Adrenal gland (tissue), 12 donors: ENCODE results near the gene CLSTN3. TPM values are rescaled to one million over a fixed set of nuclear protein-coding genes. Genes with fewer than 3 reads are reported as not detected.

Experiments
- DNase-seq, 7 donors: peaks; one replicate each; pipeline ENCODE4 v3.0.0-alpha.2; 2019 to 2020
- H3K27ac ChIP-seq, 5 donors: fragments of 200-600 bp; sonication (generic) in 4 of 5; 1 replicate in 3 of 5; 2 replicates in 2 of 5; pipeline versions ENCODE4 v1.5.1 to v1.8.0; 2016 to 2020; ENCODE audit warnings: mild to moderate bottlenecking in 1 of 5
- H3K27me3 ChIP-seq: fragments of 200-600 bp; 2 replicates; pipeline ENCODE4 v1.8.0; 2021
- H3K36me3 ChIP-seq, 2 donors: fragments of 200-600 bp; replicated peaks in 1 of 2; 1 replicate in 1 of 2; 2 replicates in 1 of 2; pipeline versions ENCODE4 v1.5.1 to v1.8.0; 2018 to 2022
- H3K4me1 ChIP-seq, 2 donors: fragments of 200-600 bp; replicated peaks in 1 of 2; 1 replicate in 1 of 2; 2 replicates in 1 of 2; pipeline versions ENCODE4 v1.5.1 to v1.8.0; 2018 to 2021
- H3K4me3 ChIP-seq, 4 donors: fragments of 200-600 bp; sonication (generic) in 3 of 4; one replicate each; pipeline ENCODE4 v1.5.1; 2016 to 2018
- H3K9me3 ChIP-seq, 3 donors: fragments of 200-600 bp; sonication (generic) in 1 of 3; replicated peaks in 1 of 3; 1 replicate in 2 of 3; 2 replicates in 1 of 3; pipeline versions ENCODE4 v1.5.1 to v1.8.0; 2016 to 2021
- POLR2A ChIP-seq, 2 donors: fragments of 450-650 bp; IDR thresholded peaks; one replicate each; pipeline ENCODE4 v1.6.1; 2017; ENCODE audit warnings: antibody characterized with exemption in 2 of 2, mild to moderate bottlenecking in 2 of 2, moderate library complexity in 1 of 2
- WGBS, 4 donors: extraction: QIAGEN DNeasy Blood & Tissue Kit in 2 of 4; methylation state at CpG; one replicate each; pipeline versions ENCODE4 v1.1.5 to v1.1.7; 2013 to 2017; 5-methylcytosine and 5-hydroxymethylcytosine counted together
- intact Hi-C, 2 donors: fragments of 100-400 bp; cut with DNase I; formaldehyde crosslinking; loops; one replicate each; pipeline versions ENCODE4 v1.14.1 to v1.15.0; 2022 to 2023
- polyA plus RNA-seq, 3 donors: library from polyadenylated mRNA; stranded (reverse); fragments of 200-250 nt in 2 of 3; fragments of 350-450 nt in 1 of 3; fragmentation: Illumina TruSeq in 1 of 3; extraction: RNeasy Lipid Tissue Mini Kit (QIAGEN cat#74804) in 1 of 3; gene quantifications; one replicate each; pipeline ENCODE4 v1.2.3, GENCODE V29; 2013 to 2014
- total RNA-seq, 9 donors: library from RNA; depleted of rRNA in 4 of 9; stranded (reverse); fragments of >200 nt in 4 of 9; fragments of 120-200 nt in 1 of 9; fragmentation: NEBNext Ultra II Directional in 1 of 9; extraction: Animal tissue kit (Norgen Biotek cat#: 25700) in 1 of 9; gene quantifications; one replicate each; pipeline versions ENCODE4 v1.1.0 to v1.2.4, GENCODE V29; 2013 to 2023
- TF ChIP-seq, protein P1 (sequence below), 6 experiments: fragments of 450-650 bp in 4 of 6; fragments of 200-600 bp in 2 of 6; sonication (generic) in 1 of 6; IDR thresholded peaks; 1 replicate in 5 of 6; 2 replicates in 1 of 6; pipeline versions ENCODE4 v1.5.1 to v1.8.0; 2016 to 2021; ENCODE audit warnings: antibody characterized with exemption in 6 of 6, mild to moderate bottlenecking in 2 of 6, moderate library complexity in 1 of 6
- donor health status: healthy with polysubstance abuse.
- donor health status: Bipolar disorder and iron deficiency.
- donor health status: DM: yes; HTN: yes; CAD: no.
- donor health status: DM: no; HTN: no; CAD: no.
- donor health status: DM: no; HTN: no; CAD: no.
- donor health status: DM: yes; HTN: yes; CAD: no.

CLSTN3 gene
- total and polyA plus RNA-seq, 12 donors = 9.3 to 175 (median 42.8) TPM

DNA sequence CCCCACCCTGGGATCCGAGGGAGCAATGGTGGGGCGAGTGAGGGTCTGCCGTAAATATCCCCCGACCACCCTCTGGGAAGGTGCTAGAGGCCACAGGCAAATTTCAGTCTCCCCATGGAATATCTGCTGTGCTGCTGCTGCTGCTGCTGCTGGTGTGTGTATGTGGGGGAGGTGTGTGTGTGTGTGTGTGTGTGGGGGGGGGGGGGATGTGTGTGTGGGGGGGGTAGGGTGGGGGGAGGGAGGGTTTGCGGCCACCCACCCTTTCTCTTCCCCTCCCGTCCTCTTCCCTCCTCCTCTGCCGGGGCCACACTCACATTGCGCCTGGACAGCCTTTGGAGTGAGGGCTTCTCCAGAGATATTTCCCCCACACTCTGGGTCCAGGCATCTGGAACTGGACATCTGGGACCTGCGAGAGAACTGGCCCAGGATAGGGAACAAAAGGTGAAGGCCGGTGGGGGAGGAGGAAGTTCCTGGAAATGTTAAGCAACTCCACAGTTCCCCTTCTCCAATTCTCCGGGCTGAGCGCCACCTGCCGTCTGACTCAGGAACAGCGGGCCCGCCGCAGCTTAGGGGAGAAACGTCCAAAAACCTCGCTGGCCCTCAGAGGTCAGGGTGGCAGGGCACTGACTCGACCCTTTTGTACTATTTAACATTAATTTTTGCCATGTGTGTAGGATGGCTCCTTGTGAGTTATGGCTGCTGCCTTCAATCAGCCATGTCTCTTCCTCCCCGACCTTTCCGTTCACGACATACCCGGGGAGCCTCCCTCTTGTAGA, 21.2 kb upstream of the CLSTN3 start, which contains the start of gene C1RL:
Gene C1RL, minus strand, starts transcription at position 419 of the 776 bp plus-strand sequence. Its CDS starts 34 bp downstream, at position 385.
- no peaks in the 10 kb centered on the region for H3K9me3 ChIP-seq
- H3K27ac ChIP-seq = peak within 1 kb of the TSS; percentile 84 to 98 (median 98)
- peak within 1 kb of the TSS in 3 of 4 donors; percentile 35 to 92 (median 74) for H3K4me3 ChIP-seq
- intact Hi-C loops = no loop called here
- H3K27me3 ChIP-seq = no peaks in the 10 kb centered on the region
- peak in 1 of 2 donors; percentile 62 for TF ChIP-seq POLR2A (IDR thresholded peaks at IDR 0.05)
- TF ChIP-seq, protein P1, sequence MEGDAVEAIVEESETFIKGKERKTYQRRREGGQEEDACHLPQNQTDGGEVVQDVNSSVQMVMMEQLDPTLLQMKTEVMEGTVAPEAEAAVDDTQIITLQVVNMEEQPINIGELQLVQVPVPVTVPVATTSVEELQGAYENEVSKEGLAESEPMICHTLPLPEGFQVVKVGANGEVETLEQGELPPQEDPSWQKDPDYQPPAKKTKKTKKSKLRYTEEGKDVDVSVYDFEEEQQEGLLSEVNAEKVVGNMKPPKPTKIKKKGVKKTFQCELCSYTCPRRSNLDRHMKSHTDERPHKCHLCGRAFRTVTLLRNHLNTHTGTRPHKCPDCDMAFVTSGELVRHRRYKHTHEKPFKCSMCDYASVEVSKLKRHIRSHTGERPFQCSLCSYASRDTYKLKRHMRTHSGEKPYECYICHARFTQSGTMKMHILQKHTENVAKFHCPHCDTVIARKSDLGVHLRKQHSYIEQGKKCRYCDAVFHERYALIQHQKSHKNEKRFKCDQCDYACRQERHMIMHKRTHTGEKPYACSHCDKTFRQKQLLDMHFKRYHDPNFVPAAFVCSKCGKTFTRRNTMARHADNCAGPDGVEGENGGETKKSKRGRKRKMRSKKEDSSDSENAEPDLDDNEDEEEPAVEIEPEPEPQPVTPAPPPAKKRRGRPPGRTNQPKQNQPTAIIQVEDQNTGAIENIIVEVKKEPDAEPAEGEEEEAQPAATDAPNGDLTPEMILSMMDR (IDR thresholded peaks at IDR 0.05) = peak; percentile 96 to 98 (median 98)
- 12 to 16% (median 14%) methylated on average over 16 to 23 of the region's 23 CpGs for WGBS, 4 donors
- peak; percentile 93 to 97 (median 96) for DNase-seq
- H3K36me3 ChIP-seq = peaks cover 0 to 8% of the 10 kb centered on the region in 2 donors
- H3K4me1 ChIP-seq = peaks cover 0 to 42% of the 10 kb centered on the region in 2 donors

- TF ChIP-seq POLR2A (IDR thresholded peaks at IDR 0.05) = no peak
- TF ChIP-seq, protein P1 (IDR thresholded peaks at IDR 0.05) = no peak
- H3K27me3 ChIP-seq = no peaks in the 10 kb centered on the region
- intact Hi-C loops = no loop called here
- H3K4me3 ChIP-seq = peak overlapping the region in 1 of 4 donors; percentile 74
- H3K4me1 ChIP-seq = peaks cover 0 to 42% of the 10 kb centered on the region in 2 donors
- peaks cover 0 to 3% of the 10 kb centered on the region in 2 donors for H3K36me3 ChIP-seq
- H3K9me3 ChIP-seq = no peaks in the 10 kb centered on the region
- WGBS, 4 donors = 59 to 61% (median 60%) methylated on average over 5 of the region's 5 CpGs
- no peak for DNase-seq
- peak overlapping the region in 4 of 5 donors; percentile 1 to 98 (median 92) for H3K27ac ChIP-seq
Measured at GRCh38 chr12:7109572-7109920, 20.6 kb upstream of the CLSTN3 start.

DNA sequence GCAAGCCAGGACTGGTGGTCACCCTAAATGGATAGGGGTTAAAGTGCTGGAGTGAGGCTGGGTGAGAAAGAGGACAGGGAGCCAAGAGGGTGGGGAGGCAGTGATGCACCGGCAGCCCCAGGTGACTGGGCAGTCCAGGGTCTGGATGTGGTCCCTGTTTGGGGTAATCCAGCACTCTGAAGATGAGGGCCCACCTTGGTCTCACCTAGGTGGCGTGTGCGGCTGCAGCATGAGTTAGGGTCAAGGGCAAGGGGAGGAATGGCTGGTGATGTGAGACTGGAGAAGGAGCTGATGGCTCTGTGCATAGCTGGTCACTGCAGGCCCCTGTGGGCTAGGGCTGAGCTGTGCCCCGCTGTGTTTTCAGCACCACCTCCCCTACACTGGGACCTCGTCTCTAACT, 19.5 kb upstream of the CLSTN3 start:
- no peak for TF ChIP-seq POLR2A (IDR thresholded peaks at IDR 0.05)
- TF ChIP-seq, protein P1 (IDR thresholded peaks at IDR 0.05) = no peak
- no peaks in the 10 kb centered on the region for H3K27me3 ChIP-seq
- no peaks in the 10 kb centered on the region for H3K9me3 ChIP-seq
- no peak overlapping the region for H3K4me3 ChIP-seq
- H3K36me3 ChIP-seq = no peaks in the 10 kb centered on the region
- H3K27ac ChIP-seq = no peak overlapping the region
- intact Hi-C loops = loop anchor here (10.0 kb wide), 2 partner anchors 146 to 156 kb away; partner anchors contain the start of gene PTPN6 (in 1 of the 2)
- 79 to 91% (median 88%) methylated on average over 5 of the region's 5 CpGs for whole genome bisulfite sequencing, 4 donors
- peaks cover 0 to 38% of the 10 kb centered on the region in 2 donors for H3K4me1 ChIP-seq
- no peak for DNase-seq

DNA sequence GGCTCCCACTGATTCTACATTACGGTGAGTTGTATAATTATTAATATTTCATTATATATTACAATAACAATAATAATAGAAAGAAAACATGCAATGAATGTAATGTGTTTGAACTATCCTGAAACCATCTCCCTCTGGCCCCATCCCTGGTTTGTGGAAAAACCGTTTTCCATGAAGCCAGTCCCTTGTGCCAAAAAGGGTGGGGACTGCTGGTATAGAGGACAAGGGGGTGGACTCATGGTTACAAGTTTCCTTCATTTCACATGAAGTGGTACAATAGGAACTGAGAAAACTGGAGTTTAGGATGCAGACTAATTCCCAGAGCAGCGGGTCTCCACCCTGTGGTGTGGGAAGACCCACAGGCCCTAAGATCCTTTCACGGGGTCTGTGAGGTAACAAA, 18.1 kb upstream of the CLSTN3 start:
- peak overlapping the region in 2 of 5 donors; percentile 4 to 15 for H3K27ac ChIP-seq
- intact Hi-C loops = loop anchor here (10.0 kb wide), 2 partner anchors 147 to 157 kb away; partner anchors contain the start of gene PTPN6 (in 1 of the 2)
- 76 to 85% (median 81%) methylated on average over 4 of the region's 4 CpGs for WGBS, 4 donors
- TF ChIP-seq, protein P1 (IDR thresholded peaks at IDR 0.05) = no peak
- no peak for TF ChIP-seq POLR2A (IDR thresholded peaks at IDR 0.05)
- H3K4me3 ChIP-seq = no peak overlapping the region
- H3K9me3 ChIP-seq = no peaks in the 10 kb centered on the region
- peak in 1 of 7 donors; percentile 6 for DNase-seq
- peaks cover 0 to 7% of the 10 kb centered on the region in 2 donors for H3K36me3 ChIP-seq
- H3K4me1 ChIP-seq = peaks cover 0 to 24% of the 10 kb centered on the region in 2 donors
- no peaks in the 10 kb centered on the region for H3K27me3 ChIP-seq
